Measurements from ENCODE around the gene TRIM54.

Gene TRIM54

GRCh38 chr2:27249159-27249890 lies 32.9 kb upstream of the TRIM54 start:
- H3K4me3 ChIP-seq (ENCODE audit: low read length) = no peak overlapping the region
- no peak for DNase-seq (ENCODE audit: low read depth)
- no peak for TF ChIP-seq CTCF (conservative IDR thresholded peaks at IDR 0.05; ENCODE audit: low read depth, low read length)

- TF ChIP-seq CTCF (conservative IDR thresholded peaks at IDR 0.05; ENCODE audit: low read depth, low read length) = peak; percentile 90
- no peak for DNase-seq (ENCODE audit: low read depth)
- H3K4me3 ChIP-seq (ENCODE audit: low read length) = no peak overlapping the region
These were observed 32.2 kb upstream of the TRIM54 start for GRCh38 chr2:27249891-27250651.

- no peak overlapping the region for H3K4me3 ChIP-seq (ENCODE audit: low read length)
- TF ChIP-seq CTCF (conservative IDR thresholded peaks at IDR 0.05; ENCODE audit: low read depth, low read length) = no peak
- DNase-seq (ENCODE audit: low read depth) = no peak
These were observed 31.4 kb upstream of the TRIM54 start for GRCh38 chr2:27250652-27251379.

GRCh38 chr2:27251766-27252165 lies 30.5 kb upstream of the TRIM54 start:
- TF ChIP-seq CTCF (conservative IDR thresholded peaks at IDR 0.05; ENCODE audit: low read depth, low read length) = no peak
- no peak for DNase-seq (ENCODE audit: low read depth)
- H3K4me3 ChIP-seq (ENCODE audit: low read length) = no peak overlapping the region

- no peak for DNase-seq (ENCODE audit: low read depth)
- no peak overlapping the region for H3K4me3 ChIP-seq (ENCODE audit: low read length)
- no peak for TF ChIP-seq CTCF (conservative IDR thresholded peaks at IDR 0.05; ENCODE audit: low read depth, low read length)
These were observed 27.0 kb upstream of the TRIM54 start for GRCh38 chr2:27255187-27255586.

- TF ChIP-seq CTCF (conservative IDR thresholded peaks at IDR 0.05; ENCODE audit: low read depth, low read length) = no peak
- DNase-seq (ENCODE audit: low read depth) = no peak
- no peak overlapping the region for H3K4me3 ChIP-seq (ENCODE audit: low read length)
These were observed 26.6 kb upstream of the TRIM54 start for GRCh38 chr2:27255660-27256059.
